Measurements from ENCODE around the gene ABCC4. TPM values are rescaled to one million over a fixed set of nuclear protein-coding genes. Genes with fewer than 3 reads are reported as not detected.

The ABCC4 gene
- total RNA-seq, 2 donors from 2014 or later: 119 to 144 TPM

DNA sequence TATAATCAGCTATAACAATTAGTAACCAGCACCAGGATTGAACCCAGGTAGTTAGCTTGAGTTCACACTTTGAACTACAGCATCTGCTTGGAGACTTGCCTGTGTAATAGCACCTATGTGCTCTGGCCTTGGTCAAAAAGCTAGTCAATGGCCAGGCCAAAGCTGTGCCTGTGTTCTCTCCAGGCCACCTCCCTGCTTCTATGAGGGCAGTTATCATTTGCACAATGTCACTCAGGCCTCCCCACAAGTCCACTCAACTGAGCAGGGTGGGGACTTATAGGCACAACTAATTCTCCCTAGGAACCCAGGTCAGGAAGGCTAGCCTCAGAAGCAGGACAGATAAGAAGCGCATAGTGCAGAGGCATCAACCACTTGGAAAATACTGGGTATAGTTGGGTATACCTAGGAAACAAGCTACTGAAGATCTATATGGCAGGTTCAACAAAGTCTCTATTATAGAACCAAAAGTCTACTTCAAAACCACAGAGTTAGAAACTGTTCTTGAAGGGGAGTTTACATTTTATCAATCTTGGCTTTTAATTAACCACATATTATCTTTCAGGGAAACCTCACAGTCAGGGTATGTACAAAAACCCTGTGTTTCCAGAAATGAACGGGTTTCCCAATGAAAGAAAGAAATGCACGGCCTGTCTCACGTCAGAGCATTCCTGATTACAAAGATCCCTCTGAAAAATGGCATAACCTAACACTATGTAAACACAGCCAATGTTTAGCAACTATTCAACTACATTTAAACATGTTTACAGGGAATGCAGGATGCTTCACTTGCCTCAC, 140.9 kb downstream of the ABCC4 start:
- Mint-ChIP-seq H3K36me3 (ENCODE audit: low read depth) (peaks cover 65% of the 10 kb centered on the region), H3K27ac (no peak overlapping the region), H3K4me1 (peaks cover 17% of the 10 kb centered on the region), H3K4me3 (no peak overlapping the region), H3K9me3 (no peaks in the 10 kb centered on the region), H3K27me3 (ENCODE audit: insufficient read depth) (peaks cover 17% of the 10 kb centered on the region)
- no peak for TF ChIP-seq CTCF (conservative IDR thresholded peaks at IDR 0.05)
- Histone ChIP-seq H3K36me3 (ENCODE audit: control insufficient read depth, insufficient read depth, low read length) (peaks cover 72% of the 10 kb centered on the region), H3K27me3 (ENCODE audit: control insufficient read depth, insufficient read depth, low read length, poor library complexity, severe bottlenecking) (no peaks in the 10 kb centered on the region), H3K4me1 (ENCODE audit: control insufficient read depth, insufficient read depth, low read length) (peaks cover 10% of the 10 kb centered on the region), H3K27ac (ENCODE audit: low read depth, low read length) (no peak overlapping the region), H3K4me3 (ENCODE audit: low read length) (no peak overlapping the region), H3K9ac (ENCODE audit: extremely low read depth, low read length, poor library complexity, severe bottlenecking) (no peak overlapping the region), H3K9me3 (ENCODE audit: control insufficient read depth, low read length) (no peaks in the 10 kb centered on the region)
- no peak for DNase-seq
- WGBS, 2 experiments (ENCODE audit: insufficient coverage in 1 of 2, insufficient read length in 1 of 2): 84 to 95% methylated on average over 4 of the region's 4 CpGs

- no peak overlapping the region for H3K27ac Mint-ChIP-seq
- H3K9ac ChIP-seq (ENCODE audit: extremely low read depth, low read length, poor library complexity, severe bottlenecking): no peak overlapping the region
- H3K4me3 ChIP-seq (ENCODE audit: low read length): no peak overlapping the region
- no peak for TF ChIP-seq CTCF (conservative IDR thresholded peaks at IDR 0.05)
- peaks cover 64% of the 10 kb centered on the region for H3K36me3 Mint-ChIP-seq (ENCODE audit: low read depth)
- no peaks in the 10 kb centered on the region for H3K9me3 ChIP-seq (ENCODE audit: control insufficient read depth, low read length)
- peaks cover 64% of the 10 kb centered on the region for H3K36me3 ChIP-seq (ENCODE audit: control insufficient read depth, insufficient read depth, low read length)
- peaks cover 25% of the 10 kb centered on the region for H3K27me3 Mint-ChIP-seq (ENCODE audit: insufficient read depth)
- no peak overlapping the region for H3K4me3 Mint-ChIP-seq
- peaks cover 12% of the 10 kb centered on the region for H3K4me1 ChIP-seq (ENCODE audit: control insufficient read depth, insufficient read depth, low read length)
- H3K4me1 Mint-ChIP-seq: peaks cover 24% of the 10 kb centered on the region
- WGBS, 2 experiments (ENCODE audit: insufficient coverage in 1 of 2, insufficient read length in 1 of 2): 97 to 99% methylated on average over 5 of the region's 6 CpGs
- H3K27ac ChIP-seq (ENCODE audit: low read depth, low read length): no peak overlapping the region
- DNase-seq: no peak
- no peaks in the 10 kb centered on the region for H3K9me3 Mint-ChIP-seq
- no peaks in the 10 kb centered on the region for H3K27me3 ChIP-seq (ENCODE audit: control insufficient read depth, insufficient read depth, low read length, poor library complexity, severe bottlenecking)
Observed at GRCh38 chr13:95159458-95159857, 141.8 kb downstream of the ABCC4 start.

- H3K9me3 Mint-ChIP-seq: no peaks in the 10 kb centered on the region
- peak overlapping the region; percentile 8 for H3K27ac Mint-ChIP-seq
- H3K27ac ChIP-seq (ENCODE audit: low read depth, low read length): no peak overlapping the region
- no peak overlapping the region for H3K9ac ChIP-seq (ENCODE audit: extremely low read depth, low read length, poor library complexity, severe bottlenecking)
- peaks cover 19% of the 10 kb centered on the region for H3K4me1 ChIP-seq (ENCODE audit: control insufficient read depth, insufficient read depth, low read length)
- WGBS, 2 experiments (ENCODE audit: insufficient coverage in 1 of 2, insufficient read length in 1 of 2): 81 to 90% methylated on average over 2 to 3 of the region's 3 CpGs
- H3K27me3 ChIP-seq (ENCODE audit: control insufficient read depth, insufficient read depth, low read length, poor library complexity, severe bottlenecking): no peaks in the 10 kb centered on the region
- H3K4me3 ChIP-seq (ENCODE audit: low read length): peak overlapping the region; percentile 20
- H3K4me1 Mint-ChIP-seq: peaks cover 47% of the 10 kb centered on the region
- DNase-seq: no peak
- H3K36me3 ChIP-seq (ENCODE audit: control insufficient read depth, insufficient read depth, low read length): peaks cover 42% of the 10 kb centered on the region
- H3K27me3 Mint-ChIP-seq (ENCODE audit: insufficient read depth): peaks cover 35% of the 10 kb centered on the region
- H3K9me3 ChIP-seq (ENCODE audit: control insufficient read depth, low read length): no peaks in the 10 kb centered on the region
- TF ChIP-seq CTCF (conservative IDR thresholded peaks at IDR 0.05): peak; percentile 54
- peaks cover 51% of the 10 kb centered on the region for H3K36me3 Mint-ChIP-seq (ENCODE audit: low read depth)
- no peak overlapping the region for H3K4me3 Mint-ChIP-seq
Observed at GRCh38 chr13:95156208-95156607, 145.0 kb downstream of the ABCC4 start.
